Omental fat pad (tissue), 4 donors: ENCODE measurements around the gene FRMPD1. TPM values are rescaled to one million over a fixed set of nuclear protein-coding genes. Genes with fewer than 3 reads are reported as not detected.

Experiments used
- ATAC-seq: fragments of 150-250 bp; one replicate; pipeline ENCODE4 v1.9.1; 2016; ENCODE audit warnings: mild to moderate bottlenecking, moderate library complexity; ENCODE audit not compliant: low FRiP score
- DNase-seq: peaks from one replicate; pipeline ENCODE4 v3.0.0-alpha.2; 2019; ENCODE audit warnings: low spot score
- total RNA-seq, 4 donors: library from RNA; depleted of rRNA; stranded (reverse); fragments of >200 nt; gene quantifications; one replicate each; pipeline ENCODE4 v1.1.0, GENCODE V29; 2016
- TF ChIP-seq, protein P1 (sequence below), 3 donors: fragments of 450-650 bp; IDR thresholded peaks; one replicate each; pipeline ENCODE4 v1.5.1; 2016 to 2017; ENCODE audit warnings: antibody characterized with exemption in 3 of 3, mild to moderate bottlenecking in 3 of 3, moderate library complexity in 2 of 3

Gene FRMPD1
- total RNA-seq, 4 donors from 2014 or later: 0.44 to 0.95 (median 0.74) TPM; not detected in 1

DNA sequence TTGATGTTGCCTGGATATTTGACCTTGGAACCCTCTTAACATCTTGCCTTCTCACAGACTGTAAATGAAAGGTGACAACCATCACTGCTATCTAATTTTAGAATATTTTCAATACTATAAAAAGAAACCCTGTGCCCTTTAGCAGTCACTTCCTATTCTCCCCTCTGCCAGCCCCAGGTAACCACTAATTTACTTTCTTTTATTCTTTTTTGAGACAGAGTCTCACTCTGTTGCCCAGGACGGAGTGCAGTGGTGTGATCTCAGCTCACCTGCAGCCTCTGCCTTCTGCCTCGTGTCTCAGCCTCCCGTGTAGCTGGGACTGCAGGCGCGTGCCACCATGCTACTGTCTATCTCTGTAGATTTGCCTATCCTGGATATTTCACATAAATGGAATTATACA is 43.6 kb downstream of the FRMPD1 start:
- DNase-seq (no peak), ATAC-seq (no peak)
- TF ChIP-seq, protein P1, sequence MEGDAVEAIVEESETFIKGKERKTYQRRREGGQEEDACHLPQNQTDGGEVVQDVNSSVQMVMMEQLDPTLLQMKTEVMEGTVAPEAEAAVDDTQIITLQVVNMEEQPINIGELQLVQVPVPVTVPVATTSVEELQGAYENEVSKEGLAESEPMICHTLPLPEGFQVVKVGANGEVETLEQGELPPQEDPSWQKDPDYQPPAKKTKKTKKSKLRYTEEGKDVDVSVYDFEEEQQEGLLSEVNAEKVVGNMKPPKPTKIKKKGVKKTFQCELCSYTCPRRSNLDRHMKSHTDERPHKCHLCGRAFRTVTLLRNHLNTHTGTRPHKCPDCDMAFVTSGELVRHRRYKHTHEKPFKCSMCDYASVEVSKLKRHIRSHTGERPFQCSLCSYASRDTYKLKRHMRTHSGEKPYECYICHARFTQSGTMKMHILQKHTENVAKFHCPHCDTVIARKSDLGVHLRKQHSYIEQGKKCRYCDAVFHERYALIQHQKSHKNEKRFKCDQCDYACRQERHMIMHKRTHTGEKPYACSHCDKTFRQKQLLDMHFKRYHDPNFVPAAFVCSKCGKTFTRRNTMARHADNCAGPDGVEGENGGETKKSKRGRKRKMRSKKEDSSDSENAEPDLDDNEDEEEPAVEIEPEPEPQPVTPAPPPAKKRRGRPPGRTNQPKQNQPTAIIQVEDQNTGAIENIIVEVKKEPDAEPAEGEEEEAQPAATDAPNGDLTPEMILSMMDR (IDR thresholded peaks at IDR 0.05): no peak

DNA sequence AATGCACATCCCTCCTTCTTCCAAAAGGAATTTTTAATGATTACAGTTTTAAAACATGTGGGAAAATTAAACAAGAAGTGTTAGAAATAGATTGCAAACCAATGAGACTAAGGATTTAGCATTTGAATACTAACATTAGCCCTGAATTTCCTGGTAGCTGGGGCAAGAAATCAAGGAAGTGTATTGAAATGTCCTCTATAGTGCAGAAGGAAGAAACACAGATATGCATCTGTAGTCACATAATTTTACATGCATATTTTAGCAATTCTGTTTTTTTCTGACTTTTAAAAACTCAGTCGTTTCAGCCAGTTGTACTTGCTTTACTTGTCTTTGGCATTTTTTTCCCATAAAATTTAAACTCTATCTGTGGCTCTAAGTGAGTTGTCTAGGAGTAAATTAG is 45.8 kb downstream of the FRMPD1 start:
- ATAC-seq (no peak), DNase-seq (no peak)
- TF ChIP-seq, protein P1 (IDR thresholded peaks at IDR 0.05): no peak

DNA sequence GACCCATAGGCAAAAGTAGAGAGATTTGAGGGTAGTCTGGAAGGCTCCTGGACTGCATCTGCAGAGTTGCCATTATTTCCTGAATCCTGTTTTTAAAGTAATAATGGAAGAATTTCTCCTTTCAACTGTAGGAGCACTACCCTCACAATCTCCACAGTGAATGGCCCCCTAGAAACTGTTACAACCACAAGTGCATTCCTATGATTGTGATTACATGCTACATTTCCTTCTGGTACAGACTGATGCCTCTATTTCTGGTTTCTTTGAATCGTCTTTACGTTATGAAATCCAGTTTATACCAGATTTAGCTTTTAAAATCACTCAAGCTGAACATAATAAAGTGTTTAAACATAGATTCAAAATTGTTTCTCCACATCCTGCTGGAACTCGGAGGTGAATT is 49.4 kb downstream of the FRMPD1 start:
- DNase-seq: no peak
- ATAC-seq: no peak
- TF ChIP-seq, protein P1 (IDR thresholded peaks at IDR 0.05): no peak

DNA sequence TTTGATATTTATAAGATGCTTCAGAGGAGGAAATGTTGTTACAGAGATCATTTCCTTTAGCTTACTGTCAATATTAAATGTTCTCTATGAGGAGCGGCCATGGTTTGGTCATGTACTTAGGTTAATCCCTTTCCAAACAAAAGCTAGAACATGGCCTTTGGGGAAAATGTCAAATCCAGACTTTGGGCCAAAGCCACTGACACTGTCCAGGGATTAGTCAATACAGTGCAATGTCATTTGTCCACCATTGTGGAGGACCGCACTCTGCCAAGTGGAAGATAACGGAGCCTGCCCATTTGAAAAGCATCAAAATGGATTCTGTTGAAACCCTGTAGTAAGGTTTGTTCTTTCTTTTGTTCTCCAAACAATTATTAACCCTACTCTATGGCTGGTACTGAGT is 50.1 kb downstream of the FRMPD1 start:
- DNase-seq (no peak), ATAC-seq (no peak)
- TF ChIP-seq, protein P1 (IDR thresholded peaks at IDR 0.05): no peak

DNA sequence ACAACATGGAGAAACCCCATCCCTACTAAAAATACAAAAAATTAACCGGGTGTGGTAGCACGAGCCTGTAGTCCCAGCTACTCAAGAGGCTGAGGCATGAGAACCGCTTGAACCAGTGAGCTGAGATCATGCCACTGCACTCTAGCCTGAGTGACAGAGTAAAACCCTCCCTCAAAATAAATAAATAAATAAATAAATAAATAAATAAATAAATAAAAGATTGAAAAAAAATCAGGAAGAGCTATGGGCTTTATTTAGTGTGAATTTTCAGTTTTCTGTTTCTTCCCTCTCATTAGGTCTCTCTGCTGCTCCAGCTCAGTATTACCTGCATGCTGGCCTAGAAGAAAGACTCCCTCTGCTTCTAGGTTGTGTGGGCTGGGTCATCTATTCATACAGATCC is 55.0 kb downstream of the FRMPD1 start:
- ATAC-seq (no peak), DNase-seq (no peak)
- TF ChIP-seq, protein P1 (IDR thresholded peaks at IDR 0.05): no peak

DNA sequence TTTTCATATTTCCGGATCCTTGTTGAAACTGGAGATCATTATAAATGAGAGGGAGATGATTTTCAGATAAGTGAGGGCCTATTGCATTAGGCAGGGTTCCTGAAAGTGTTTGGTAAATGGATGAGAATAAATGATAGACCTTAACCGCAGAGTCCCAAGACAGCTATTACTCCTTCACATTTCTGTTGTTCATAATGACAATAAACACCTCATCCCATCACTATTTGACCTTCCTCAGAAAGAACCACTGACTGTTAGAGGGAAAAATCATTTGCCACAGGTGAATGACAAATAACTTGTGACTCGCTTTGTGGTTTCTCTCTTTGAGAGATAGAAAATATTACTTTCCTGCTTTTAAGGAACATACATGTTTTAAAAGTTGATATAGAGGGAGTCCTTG is 55.5 kb downstream of the FRMPD1 start:
- DNase-seq (no peak), ATAC-seq (no peak)
- TF ChIP-seq, protein P1 (IDR thresholded peaks at IDR 0.05): no peak

DNA sequence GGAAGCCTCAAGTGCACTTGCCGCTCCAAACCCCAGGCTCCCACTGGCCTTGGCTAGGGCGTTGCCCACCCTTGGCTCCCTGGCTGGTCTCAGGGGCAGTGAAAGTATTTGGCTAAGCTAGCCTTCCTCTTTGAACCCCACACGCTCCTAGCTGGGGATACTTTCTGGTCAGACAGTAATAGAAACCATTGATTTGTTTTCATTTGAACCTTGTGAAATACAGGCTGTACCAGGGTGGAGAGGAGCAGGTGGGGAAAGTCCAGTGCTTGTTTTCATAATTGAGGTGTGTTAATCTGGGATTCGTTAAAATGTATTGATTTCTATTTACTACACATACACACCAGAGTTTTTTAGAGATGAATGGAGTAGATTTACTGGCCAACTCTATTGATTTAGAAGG is 57.0 kb downstream of the FRMPD1 start:
- no peak for ATAC-seq
- TF ChIP-seq, protein P1 (IDR thresholded peaks at IDR 0.05): no peak
- DNase-seq: no peak
